GM23338 (cell line): ENCODE results near the gene MDM2. TPM values are rescaled to one million over a fixed set of nuclear protein-coding genes. Genes with fewer than 3 reads are reported as not detected.

Source experiments
- ATAC-seq: fragments of 200-7000 bp; cut with Tn5 transposase; 3 replicates; pipeline ENCODE4 v1.9.1; 2020
- DNase-seq: peaks from one replicate; pipeline ENCODE4 v3.0.0-alpha.2; 2015; ENCODE audit warnings: low spot score
- H2AFZ ChIP-seq: fragments of 200-600 bp; sonication (generic); 2 replicates; pipeline ENCODE4 v1.8.0; 2016; ENCODE audit warnings: antibody characterized with exemption, mild to moderate bottlenecking, moderate library complexity
- H3F3A ChIP-seq: fragments of 200-600 bp; sonication (generic); replicated peaks from 2 replicates; pipeline ENCODE4 v1.8.0; 2017; ENCODE audit warnings: antibody characterized with exemption, mixed run types, low read depth
- H3K27ac ChIP-seq: fragments of 200-600 bp; sonication (generic); 2 replicates; pipeline ENCODE4 v1.6.1; 2016; ENCODE audit warnings: low read depth
- H3K27me3 ChIP-seq: fragments of 200-600 bp; sonication (generic); 2 replicates; pipeline ENCODE4 v1.8.0; 2016; ENCODE audit warnings: mild to moderate bottlenecking, mixed run types, moderate library complexity; ENCODE audit not compliant: insufficient read depth
- H3K36me3 ChIP-seq: fragments of 200-600 bp; sonication (generic); 2 replicates; pipeline ENCODE4 v1.8.0; 2016; ENCODE audit warnings: mild to moderate bottlenecking; ENCODE audit not compliant: insufficient read depth
- H3K4me1 ChIP-seq: fragments of 200-600 bp; sonication (generic); 2 replicates; pipeline ENCODE4 v1.8.0; 2016; ENCODE audit warnings: mild to moderate bottlenecking, moderate library complexity; ENCODE audit not compliant: insufficient read depth
- H3K4me2 ChIP-seq: fragments of 200-600 bp; sonication (generic); 2 replicates; pipeline ENCODE4 v1.7.1; 2017; ENCODE audit warnings: mixed run types
- H3K4me3 ChIP-seq: fragments of 200-600 bp; sonication (generic); 2 replicates; pipeline ENCODE4 v1.6.1; 2016; ENCODE audit warnings: mixed run types
- H3K79me2 ChIP-seq: fragments of 200-600 bp; sonication (generic); replicated peaks from 2 replicates; pipeline ENCODE4 v1.8.0; 2017; ENCODE audit warnings: mild to moderate bottlenecking; ENCODE audit not compliant: insufficient read depth
- H3K9me2 ChIP-seq: fragments of 200-600 bp; sonication (generic); 2 replicates; pipeline ENCODE4 v1.8.0; 2017; ENCODE audit not compliant: insufficient read depth
- H4K20me1 ChIP-seq: fragments of 200-600 bp; sonication (generic); replicated peaks from 2 replicates; pipeline ENCODE4 v1.8.0; 2017; ENCODE audit warnings: mild to moderate bottlenecking; ENCODE audit not compliant: insufficient read depth
- H3K27ac Mint-ChIP-seq: 2 replicates; pipeline ENCODE4 v1.8.0; 2020; ENCODE audit warnings: inconsistent platforms, mild to moderate bottlenecking, moderate library complexity, mixed read lengths
- H3K27me3 Mint-ChIP-seq: 3 replicates; pipeline ENCODE4 v1.8.0; 2022; ENCODE audit warnings: low read depth, mild to moderate bottlenecking, moderate library complexity, mixed read lengths, inconsistent platforms; ENCODE audit not compliant: insufficient read depth, poor library complexity
- H3K36me3 Mint-ChIP-seq: 3 replicates; pipeline ENCODE4 v1.8.0; 2021; ENCODE audit warnings: low read depth, mild to moderate bottlenecking, inconsistent platforms, moderate library complexity, mixed read lengths
- H3K4me1 Mint-ChIP-seq: 3 replicates; pipeline ENCODE4 v1.8.0; 2020; ENCODE audit warnings: mild to moderate bottlenecking, inconsistent platforms, mixed read lengths
- H3K4me3 Mint-ChIP-seq: 3 replicates; pipeline ENCODE4 v1.8.0; 2021; ENCODE audit warnings: moderate library complexity, mild to moderate bottlenecking, inconsistent platforms, mixed read lengths
- H3K9me3 Mint-ChIP-seq: 3 replicates; pipeline ENCODE4 v1.8.0; 2020; ENCODE audit warnings: moderate library complexity, mild to moderate bottlenecking, inconsistent platforms, mixed read lengths
- ETS1 ChIP-seq: IDR thresholded peaks from 2 replicates; pipeline ENCODE4 v1.6.1; 2016; ENCODE audit warnings: antibody characterized with exemption
- EZH2phosphoT487 ChIP-seq: fragments of 200-600 bp; sonication (generic); IDR thresholded peaks from one replicate; pipeline ENCODE4 v1.8.1; 2018; ENCODE audit warnings: antibody characterized with exemption; ENCODE audit not compliant: unreplicated experiment
- JUNB ChIP-seq: IDR thresholded peaks from one replicate; pipeline ENCODE4 v1.6.1; 2016; ENCODE audit warnings: antibody characterized with exemption; ENCODE audit not compliant: unreplicated experiment
- POLR2AphosphoS5 ChIP-seq: IDR thresholded peaks from 2 replicates; pipeline ENCODE4 v1.6.1; 2016; ENCODE audit warnings: antibody characterized with exemption, low read depth
- STAT1 ChIP-seq: IDR thresholded peaks from one replicate; pipeline ENCODE4 v1.6.1; 2016; ENCODE audit warnings: antibody characterized with exemption; ENCODE audit not compliant: unreplicated experiment
- ZNF114 ChIP-seq: fragments of 250-450 bp; sonication (Bioruptor Pico); IDR thresholded peaks from 2 replicates; pipeline ENCODE4 v1.5.0; 2020; ENCODE audit warnings: mild to moderate bottlenecking, moderate library complexity
- ZNF331 ChIP-seq: fragments of 250-450 bp; sonication (Bioruptor Pico); IDR thresholded peaks from 2 replicates; pipeline ENCODE4 v1.5.0; 2020; ENCODE audit warnings: low read depth, mild to moderate bottlenecking, moderate library complexity
- ZNF462 ChIP-seq: fragments of 250-450 bp; sonication (Bioruptor Pico); IDR thresholded peaks from 2 replicates; pipeline ENCODE4 v1.5.0; 2020; ENCODE audit warnings: mild to moderate bottlenecking, moderate library complexity
- polyA plus RNA-seq: library from polyadenylated mRNA; unstranded; fragments of >200 nt; fragmentation: Nextera tagmentation; extraction: Ambion mirVana; gene quantifications from 2 replicates; pipeline ENCODE4 v1.2.1, GENCODE V29; 2016
- total RNA-seq: library from RNA; depleted of rRNA; stranded (reverse); fragments of >200 nt; shearing (Covaris generic); gene quantifications from 2 replicates; pipeline ENCODE4 v1.2.3, GENCODE V29; 2014
- TF ChIP-seq, protein P1 (sequence below): IDR thresholded peaks from one replicate; pipeline ENCODE4 v1.6.1; 2018; ENCODE audit warnings: antibody characterized with exemption; ENCODE audit not compliant: unreplicated experiment
- TF ChIP-seq, protein P2 (sequence below), 2 experiments: fragments of 200-600 bp in 1 of 2; sonication (generic) in 1 of 2; conservative IDR thresholded peaks; 2 replicates each; pipeline versions ENCODE4 v1.5.1 to v1.6.1; 2016 to 2017; ENCODE audit warnings: antibody characterized with exemption in 2 of 2, low read depth in 2 of 2, mild to moderate bottlenecking in 2 of 2, moderate library complexity in 1 of 2

Gene MDM2
- total and polyA plus RNA-seq, 2 experiments from 2014 or later = 105 to 136 TPM

DNA sequence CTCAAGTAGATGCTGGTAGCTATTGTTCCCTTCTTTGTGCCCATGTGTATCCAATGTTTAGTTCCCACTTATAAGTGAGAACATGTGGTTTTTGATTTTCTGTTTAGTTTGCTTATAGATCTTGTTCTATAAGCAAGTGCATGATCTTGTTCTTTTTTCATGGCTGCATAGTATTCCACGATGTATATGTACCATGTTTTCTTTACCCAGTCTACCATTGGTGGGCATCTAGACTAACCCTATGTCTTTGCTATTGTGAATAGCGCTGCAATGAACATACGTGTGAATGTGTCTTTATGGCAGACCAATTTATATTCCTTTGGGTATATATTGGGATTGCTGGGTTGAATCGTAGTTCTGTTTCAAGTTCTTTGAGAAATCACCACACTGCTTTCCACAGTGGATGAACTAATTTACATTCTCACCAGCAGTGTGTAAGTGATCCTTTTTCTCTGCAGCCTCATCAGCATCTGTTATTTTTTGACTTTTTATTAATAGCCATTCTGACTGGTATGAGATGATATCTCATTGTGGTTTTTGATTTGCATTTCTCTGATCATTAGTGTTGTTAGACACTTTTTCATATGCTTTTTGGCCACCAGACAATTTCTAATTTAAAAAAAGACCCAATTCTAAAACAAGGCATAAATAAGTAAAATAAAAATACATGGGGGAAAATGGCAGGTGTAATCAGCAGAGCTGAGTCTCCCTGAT lies 74.4 kb downstream of the MDM2 start (continued):
- TF ChIP-seq STAT1 = no peak
- no peak for TF ChIP-seq ETS1
- TF ChIP-seq POLR2AphosphoS5 = no peak

- Histone ChIP-seq H3F3A (no peaks in the 10 kb centered on the region), H2AFZ (no peak overlapping the region), H3K79me2 (no peaks in the 10 kb centered on the region), H3K9me2 (no peaks in the 10 kb centered on the region), H4K20me1 (no peaks in the 10 kb centered on the region), H3K4me2 (no peak overlapping the region), H3K36me3 (no peaks in the 10 kb centered on the region), H3K27ac (no peak overlapping the region), H3K4me3 (no peak overlapping the region), H3K4me1 (no peaks in the 10 kb centered on the region), H3K27me3 (no peaks in the 10 kb centered on the region)
- DNase-seq (no peak), ATAC-seq (no peak)
- no peaks in the 10 kb centered on the region for H3K36me3 Mint-ChIP-seq
- H3K4me3 Mint-ChIP-seq = no peak overlapping the region
- H3K27ac Mint-ChIP-seq = no peak overlapping the region
- peaks cover 2% of the 10 kb centered on the region for H3K27me3 Mint-ChIP-seq
- no peaks in the 10 kb centered on the region for H3K4me1 Mint-ChIP-seq
- no peaks in the 10 kb centered on the region for H3K9me3 Mint-ChIP-seq
- no peak for TF ChIP-seq EZH2phosphoT487
- no peak for TF ChIP-seq POLR2AphosphoS5
- TF ChIP-seq ZNF462 (CRISPR knock-in tag) = no peak
- TF ChIP-seq JUNB = no peak
- TF ChIP-seq ETS1 = no peak
- TF ChIP-seq, protein P1, sequence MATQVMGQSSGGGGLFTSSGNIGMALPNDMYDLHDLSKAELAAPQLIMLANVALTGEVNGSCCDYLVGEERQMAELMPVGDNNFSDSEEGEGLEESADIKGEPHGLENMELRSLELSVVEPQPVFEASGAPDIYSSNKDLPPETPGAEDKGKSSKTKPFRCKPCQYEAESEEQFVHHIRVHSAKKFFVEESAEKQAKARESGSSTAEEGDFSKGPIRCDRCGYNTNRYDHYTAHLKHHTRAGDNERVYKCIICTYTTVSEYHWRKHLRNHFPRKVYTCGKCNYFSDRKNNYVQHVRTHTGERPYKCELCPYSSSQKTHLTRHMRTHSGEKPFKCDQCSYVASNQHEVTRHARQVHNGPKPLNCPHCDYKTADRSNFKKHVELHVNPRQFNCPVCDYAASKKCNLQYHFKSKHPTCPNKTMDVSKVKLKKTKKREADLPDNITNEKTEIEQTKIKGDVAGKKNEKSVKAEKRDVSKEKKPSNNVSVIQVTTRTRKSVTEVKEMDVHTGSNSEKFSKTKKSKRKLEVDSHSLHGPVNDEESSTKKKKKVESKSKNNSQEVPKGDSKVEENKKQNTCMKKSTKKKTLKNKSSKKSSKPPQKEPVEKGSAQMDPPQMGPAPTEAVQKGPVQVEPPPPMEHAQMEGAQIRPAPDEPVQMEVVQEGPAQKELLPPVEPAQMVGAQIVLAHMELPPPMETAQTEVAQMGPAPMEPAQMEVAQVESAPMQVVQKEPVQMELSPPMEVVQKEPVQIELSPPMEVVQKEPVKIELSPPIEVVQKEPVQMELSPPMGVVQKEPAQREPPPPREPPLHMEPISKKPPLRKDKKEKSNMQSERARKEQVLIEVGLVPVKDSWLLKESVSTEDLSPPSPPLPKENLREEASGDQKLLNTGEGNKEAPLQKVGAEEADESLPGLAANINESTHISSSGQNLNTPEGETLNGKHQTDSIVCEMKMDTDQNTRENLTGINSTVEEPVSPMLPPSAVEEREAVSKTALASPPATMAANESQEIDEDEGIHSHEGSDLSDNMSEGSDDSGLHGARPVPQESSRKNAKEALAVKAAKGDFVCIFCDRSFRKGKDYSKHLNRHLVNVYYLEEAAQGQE = no peak
- no peak for TF ChIP-seq ZNF114 (CRISPR knock-in tag)
- TF ChIP-seq, protein P2, sequence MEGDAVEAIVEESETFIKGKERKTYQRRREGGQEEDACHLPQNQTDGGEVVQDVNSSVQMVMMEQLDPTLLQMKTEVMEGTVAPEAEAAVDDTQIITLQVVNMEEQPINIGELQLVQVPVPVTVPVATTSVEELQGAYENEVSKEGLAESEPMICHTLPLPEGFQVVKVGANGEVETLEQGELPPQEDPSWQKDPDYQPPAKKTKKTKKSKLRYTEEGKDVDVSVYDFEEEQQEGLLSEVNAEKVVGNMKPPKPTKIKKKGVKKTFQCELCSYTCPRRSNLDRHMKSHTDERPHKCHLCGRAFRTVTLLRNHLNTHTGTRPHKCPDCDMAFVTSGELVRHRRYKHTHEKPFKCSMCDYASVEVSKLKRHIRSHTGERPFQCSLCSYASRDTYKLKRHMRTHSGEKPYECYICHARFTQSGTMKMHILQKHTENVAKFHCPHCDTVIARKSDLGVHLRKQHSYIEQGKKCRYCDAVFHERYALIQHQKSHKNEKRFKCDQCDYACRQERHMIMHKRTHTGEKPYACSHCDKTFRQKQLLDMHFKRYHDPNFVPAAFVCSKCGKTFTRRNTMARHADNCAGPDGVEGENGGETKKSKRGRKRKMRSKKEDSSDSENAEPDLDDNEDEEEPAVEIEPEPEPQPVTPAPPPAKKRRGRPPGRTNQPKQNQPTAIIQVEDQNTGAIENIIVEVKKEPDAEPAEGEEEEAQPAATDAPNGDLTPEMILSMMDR (conservative IDR thresholded peaks at IDR 0.05; ENCODE audit: low read depth in 2 of 2) = no peak
- no peak for TF ChIP-seq STAT1
- no peak for TF ChIP-seq ZNF331 (CRISPR knock-in tag)
These were observed 75.2 kb downstream of the MDM2 start for GRCh38 chr12:68883151-68883550.
